ENCODE results near the gene DCST1. TPM values are rescaled to one million over a fixed set of nuclear protein-coding genes. Genes with fewer than 3 reads are reported as not detected.

The DCST1 gene
- total RNA-seq, 1 experiment from 2014 or later: not detected

DNA sequence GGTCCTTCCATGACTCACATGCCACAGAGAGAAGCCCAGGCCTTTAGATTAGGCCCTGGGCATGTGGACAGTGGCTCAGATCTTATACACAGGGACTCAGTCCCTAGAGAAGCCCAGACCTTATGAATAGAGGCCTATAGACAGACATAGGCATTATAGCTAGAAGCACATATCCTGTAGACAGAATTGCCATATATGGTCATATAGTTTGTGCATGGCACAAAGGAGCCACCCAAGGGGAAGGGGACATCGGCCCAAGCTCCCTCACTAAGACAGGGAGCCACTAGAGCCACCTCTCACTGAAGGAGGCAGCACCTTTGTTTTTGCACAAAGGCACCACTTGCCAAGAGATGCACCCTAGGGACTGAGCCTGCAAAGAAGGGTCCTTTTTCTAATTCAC lies 42.7 kb downstream of the DCST1 start:
- BruUV-seq (replicated peaks): no TSS peak
- H3K27ac ChIP-seq (ENCODE audit: low read depth, low read length, poor library complexity, severe bottlenecking): no peak overlapping the region
- POLR2A ChIA-PET (ENCODE audit: low non-redundant PET): no interaction called here

GRCh38 chr1:155077346-155077745 lies 43.7 kb downstream of the DCST1 start:
- no peak overlapping the region for H3K27ac ChIP-seq (ENCODE audit: low read depth, low read length, poor library complexity, severe bottlenecking)
- H3K27me3 ChIP-seq (replicated peaks; ENCODE audit: insufficient read depth, low read depth, low read length, poor library complexity): peaks cover 21% of the 10 kb centered on the region
- no peak for TF ChIP-seq CTCF (conservative IDR thresholded peaks at IDR 0.05; ENCODE audit: low read depth, low read length)
- no peak for TF ChIP-seq EZH2 (IDR thresholded peaks at IDR 0.05; ENCODE audit: borderline replicate concordance, low read depth, low read length, poor library complexity, severe bottlenecking)
- DNase-seq (ENCODE audit: low spot score): no peak
- H3K4me1 ChIP-seq (ENCODE audit: insufficient read depth, low read length, poor library complexity, severe bottlenecking): peaks cover 37% of the 10 kb centered on the region
- no peaks in the 10 kb centered on the region for H3K9me3 ChIP-seq (ENCODE audit: low read depth, low read length, poor library complexity, severe bottlenecking)
- ChIA-PET POLR2A (ENCODE audit: low non-redundant PET) (no interaction called here), CTCF (no interaction called here)
- intact Hi-C loops (cut with micrococcal nuclease; ENCODE audit: unreplicated experiment): no loop called here
- no peak overlapping the region for H3K4me3 ChIP-seq (ENCODE audit: low read depth, low read length, poor library complexity, severe bottlenecking)
- no peaks in the 10 kb centered on the region for H3K36me3 ChIP-seq (ENCODE audit: insufficient read depth, low read length, poor library complexity, severe bottlenecking)
- no TSS peak for BruUV-seq (replicated peaks)

More for the DNA sequence above, 42.7 kb downstream of the DCST1 start:
- intact Hi-C loops (cut with micrococcal nuclease; ENCODE audit: unreplicated experiment): no loop called here
- Histone ChIP-seq H3K4me3 (ENCODE audit: low read depth, low read length, poor library complexity, severe bottlenecking) (no peak overlapping the region), H3K4me1 (ENCODE audit: insufficient read depth, low read length, poor library complexity, severe bottlenecking) (peaks cover 27% of the 10 kb centered on the region), H3K27me3 (replicated peaks; ENCODE audit: insufficient read depth, low read depth, low read length, poor library complexity) (peaks cover 11% of the 10 kb centered on the region), H3K36me3 (ENCODE audit: insufficient read depth, low read length, poor library complexity, severe bottlenecking) (no peaks in the 10 kb centered on the region), H3K9me3 (ENCODE audit: low read depth, low read length, poor library complexity, severe bottlenecking) (no peaks in the 10 kb centered on the region)
- CTCF ChIA-PET: interaction anchor here (1.5 kb wide), 1 partner anchor 9 kb away, joined by 5 read pairs; no protein-coding TSS in a partner anchor
- TF ChIP-seq EZH2 (IDR thresholded peaks at IDR 0.05; ENCODE audit: borderline replicate concordance, low read depth, low read length, poor library complexity, severe bottlenecking): no peak
- TF ChIP-seq CTCF (conservative IDR thresholded peaks at IDR 0.05; ENCODE audit: low read depth, low read length): no peak
- DNase-seq (ENCODE audit: low spot score): no peak

DNA sequence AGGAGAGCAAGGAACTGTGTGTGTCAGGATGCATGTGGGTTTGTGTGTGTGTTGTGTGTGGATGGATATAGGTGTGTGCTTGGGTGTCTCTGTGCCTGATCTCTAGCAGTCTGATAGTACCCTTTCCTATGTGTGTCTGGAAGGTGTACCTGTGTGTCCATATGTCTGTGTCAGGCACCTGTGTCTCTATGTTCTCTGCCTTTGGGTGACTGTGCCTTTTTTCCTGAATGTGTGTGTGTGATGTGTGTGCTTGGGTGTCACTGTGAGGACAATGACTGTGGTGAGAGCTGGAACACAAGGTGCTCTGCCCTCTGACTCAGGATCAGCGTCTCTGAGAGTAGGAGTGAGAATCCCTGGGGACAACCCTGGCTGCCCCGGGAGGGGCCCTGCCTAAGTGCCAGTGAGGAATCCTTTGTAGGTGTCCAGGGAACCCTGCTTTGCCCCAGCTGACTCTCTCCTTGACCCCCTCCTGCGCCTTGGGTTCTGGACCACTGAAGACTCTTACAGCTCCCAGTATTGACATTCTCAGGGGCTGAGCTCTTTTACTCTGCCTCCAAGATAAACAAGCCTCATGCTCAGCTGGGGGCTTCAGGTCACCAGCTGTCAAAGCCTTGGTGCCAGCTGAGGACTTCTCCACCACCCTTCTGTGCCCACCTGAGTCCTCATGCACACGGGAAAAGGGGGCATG lies 44.3 kb downstream of the DCST1 start:
- BruUV-seq (replicated peaks): no TSS peak
- Histone ChIP-seq H3K36me3 (ENCODE audit: insufficient read depth, low read length, poor library complexity, severe bottlenecking) (no peaks in the 10 kb centered on the region), H3K4me1 (ENCODE audit: insufficient read depth, low read length, poor library complexity, severe bottlenecking) (peaks cover 41% of the 10 kb centered on the region), H3K4me3 (ENCODE audit: low read depth, low read length, poor library complexity, severe bottlenecking) (peak overlapping the region; percentile 63), H3K27ac (ENCODE audit: low read depth, low read length, poor library complexity, severe bottlenecking) (peak overlapping the region; percentile 19), H3K27me3 (replicated peaks; ENCODE audit: insufficient read depth, low read depth, low read length, poor library complexity) (peaks cover 23% of the 10 kb centered on the region), H3K9me3 (ENCODE audit: low read depth, low read length, poor library complexity, severe bottlenecking) (no peaks in the 10 kb centered on the region)
- CTCF ChIA-PET: no interaction called here
- intact Hi-C loops (cut with micrococcal nuclease; ENCODE audit: unreplicated experiment): no loop called here
- no peak for DNase-seq (ENCODE audit: low spot score)
- TF ChIP-seq CTCF (conservative IDR thresholded peaks at IDR 0.05; ENCODE audit: low read depth, low read length) (no peak), EZH2 (IDR thresholded peaks at IDR 0.05; ENCODE audit: borderline replicate concordance, low read depth, low read length, poor library complexity, severe bottlenecking) (no peak)
- POLR2A ChIA-PET (ENCODE audit: low non-redundant PET): no interaction called here
